Osteocyte (in vitro differentiated cells): ENCODE data around the gene GDPGP1. TPM values are rescaled to one million over a fixed set of nuclear protein-coding genes. Genes with fewer than 3 reads are reported as not detected.

Source experiments
- DNase-seq: peaks from one replicate; pipeline ENCODE4 v3.0.0; 2021; ENCODE audit warnings: mixed read lengths; ENCODE audit not compliant: unreplicated experiment; ENCODE audit errors: extremely low spot score
- H3K27ac Mint-ChIP-seq: one replicate; pipeline ENCODE4 v1.8.0; 2021; ENCODE audit warnings: mild to moderate bottlenecking, mixed read lengths; ENCODE audit not compliant: unreplicated experiment
- H3K27me3 Mint-ChIP-seq: one replicate; pipeline ENCODE4 v1.8.0; 2021; ENCODE audit warnings: mixed read lengths; ENCODE audit not compliant: unreplicated experiment
- H3K36me3 Mint-ChIP-seq: one replicate; pipeline ENCODE4 v1.8.0; 2021; ENCODE audit warnings: mixed read lengths; ENCODE audit not compliant: unreplicated experiment
- H3K4me1 Mint-ChIP-seq: one replicate; pipeline ENCODE4 v1.8.0; 2021; ENCODE audit warnings: mixed read lengths; ENCODE audit not compliant: unreplicated experiment
- H3K4me3 Mint-ChIP-seq: one replicate; pipeline ENCODE4 v1.8.0; 2021; ENCODE audit warnings: mild to moderate bottlenecking, moderate library complexity, mixed read lengths; ENCODE audit not compliant: unreplicated experiment
- H3K9me3 Mint-ChIP-seq: one replicate; pipeline ENCODE4 v1.8.0; 2021; ENCODE audit warnings: mixed read lengths; ENCODE audit not compliant: unreplicated experiment
- total RNA-seq: library from RNA; stranded (reverse); gene quantifications from 2 replicates; pipeline ENCODE4 v1.2.1, GENCODE V29; 2021
- TF ChIP-seq, protein P1 (sequence below): fragments of 200-600 bp; sonication (generic); IDR thresholded peaks from 2 replicates; pipeline ENCODE4 v1.5.0; 2021; ENCODE audit warnings: antibody characterized with exemption, mild to moderate bottlenecking, moderate library complexity

The GDPGP1 gene
- total RNA-seq, 1 donor from 2014 or later, result 6.6 TPM

DNA sequence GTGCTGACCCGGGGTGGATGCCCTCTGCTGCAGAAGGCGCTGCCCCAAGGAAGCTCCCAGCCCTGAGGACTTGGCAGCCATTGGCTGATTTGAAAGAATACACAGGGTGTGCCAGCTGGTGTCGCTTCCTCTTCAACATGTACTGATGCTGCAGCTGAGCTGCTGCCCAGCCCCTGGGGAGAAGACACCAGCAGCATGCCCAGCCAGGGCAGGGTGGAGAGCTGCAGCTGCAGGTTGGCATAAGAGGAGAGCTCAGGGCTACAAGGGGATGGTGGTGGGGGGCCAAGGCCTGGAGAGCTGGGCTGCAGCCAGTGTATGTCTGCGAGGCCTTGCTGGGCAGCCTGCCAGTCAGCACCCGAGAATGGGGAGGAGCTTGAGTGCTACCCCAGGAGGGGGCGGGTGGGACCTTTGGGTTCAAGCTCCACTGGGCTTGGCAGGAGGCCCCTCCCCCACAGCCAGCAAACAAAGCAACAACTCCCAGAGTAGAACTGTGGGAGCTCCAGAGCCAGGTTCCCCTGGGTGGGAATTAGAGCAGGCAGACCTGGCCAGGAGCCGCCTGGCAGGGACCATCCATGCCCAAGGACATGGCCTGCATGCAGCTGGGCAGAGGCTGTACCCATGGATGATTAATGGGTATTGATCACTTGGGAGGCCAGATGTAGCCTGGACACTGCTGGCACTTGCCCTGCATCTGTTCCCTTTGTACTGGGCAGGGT is 42.1 kb upstream of the GDPGP1 start:
- Mint-ChIP-seq H3K36me3 (no peaks in the 10 kb centered on the region), H3K9me3 (no peaks in the 10 kb centered on the region), H3K27ac (peak overlapping the region; percentile 67), H3K4me1 (peaks cover 27% of the 10 kb centered on the region), H3K27me3 (no peaks in the 10 kb centered on the region), H3K4me3 (no peak overlapping the region)
- DNase-seq, result peak; percentile 91
- TF ChIP-seq, protein P1, sequence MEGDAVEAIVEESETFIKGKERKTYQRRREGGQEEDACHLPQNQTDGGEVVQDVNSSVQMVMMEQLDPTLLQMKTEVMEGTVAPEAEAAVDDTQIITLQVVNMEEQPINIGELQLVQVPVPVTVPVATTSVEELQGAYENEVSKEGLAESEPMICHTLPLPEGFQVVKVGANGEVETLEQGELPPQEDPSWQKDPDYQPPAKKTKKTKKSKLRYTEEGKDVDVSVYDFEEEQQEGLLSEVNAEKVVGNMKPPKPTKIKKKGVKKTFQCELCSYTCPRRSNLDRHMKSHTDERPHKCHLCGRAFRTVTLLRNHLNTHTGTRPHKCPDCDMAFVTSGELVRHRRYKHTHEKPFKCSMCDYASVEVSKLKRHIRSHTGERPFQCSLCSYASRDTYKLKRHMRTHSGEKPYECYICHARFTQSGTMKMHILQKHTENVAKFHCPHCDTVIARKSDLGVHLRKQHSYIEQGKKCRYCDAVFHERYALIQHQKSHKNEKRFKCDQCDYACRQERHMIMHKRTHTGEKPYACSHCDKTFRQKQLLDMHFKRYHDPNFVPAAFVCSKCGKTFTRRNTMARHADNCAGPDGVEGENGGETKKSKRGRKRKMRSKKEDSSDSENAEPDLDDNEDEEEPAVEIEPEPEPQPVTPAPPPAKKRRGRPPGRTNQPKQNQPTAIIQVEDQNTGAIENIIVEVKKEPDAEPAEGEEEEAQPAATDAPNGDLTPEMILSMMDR, result no peak

DNA sequence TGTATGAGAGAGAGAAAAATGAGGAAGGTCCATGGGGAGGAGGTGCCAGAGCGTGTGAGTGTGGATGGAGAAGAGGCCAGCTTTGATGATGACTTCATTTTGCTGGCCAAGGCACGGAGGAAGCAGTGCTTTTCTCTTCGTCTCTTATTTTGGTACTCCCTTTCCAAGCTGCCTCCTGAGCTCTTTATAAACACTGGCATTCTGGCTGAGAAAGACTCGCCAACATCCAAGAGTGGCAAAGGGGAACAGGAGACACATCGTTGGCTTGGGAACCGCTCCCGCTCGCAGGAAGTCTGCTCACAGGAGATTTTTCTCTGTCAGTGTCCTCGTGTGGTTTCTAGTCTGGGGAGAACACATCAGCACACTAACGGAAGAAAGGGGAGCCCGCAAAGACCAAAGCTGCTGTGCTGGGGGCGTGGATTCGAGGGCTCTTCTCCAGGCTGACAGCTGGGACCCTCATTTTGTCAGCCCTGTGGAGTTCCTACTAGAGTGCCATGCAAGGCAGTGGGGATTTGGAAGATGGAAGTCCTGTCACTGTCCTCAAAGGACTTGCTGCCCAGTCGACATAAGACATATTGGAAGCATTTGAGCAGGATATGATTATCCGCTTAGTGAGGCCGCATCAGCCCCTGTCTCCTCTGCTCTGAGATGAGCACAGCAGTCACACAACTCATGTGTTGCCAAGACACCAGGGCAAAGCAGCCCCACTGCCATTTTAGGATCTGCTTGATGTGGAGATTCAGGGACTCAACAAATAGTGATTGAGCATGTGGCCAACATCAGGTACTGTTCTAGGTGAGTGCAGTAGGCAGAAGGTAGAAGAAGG is 40.8 kb upstream of the GDPGP1 start:
- Mint-ChIP-seq H3K4me1 (peaks cover 23% of the 10 kb centered on the region), H3K36me3 (no peaks in the 10 kb centered on the region), H3K9me3 (no peaks in the 10 kb centered on the region), H3K4me3 (no peak overlapping the region), H3K27me3 (no peaks in the 10 kb centered on the region), H3K27ac (no peak overlapping the region)
- DNase-seq, result no peak
- TF ChIP-seq, protein P1, result no peak

DNA sequence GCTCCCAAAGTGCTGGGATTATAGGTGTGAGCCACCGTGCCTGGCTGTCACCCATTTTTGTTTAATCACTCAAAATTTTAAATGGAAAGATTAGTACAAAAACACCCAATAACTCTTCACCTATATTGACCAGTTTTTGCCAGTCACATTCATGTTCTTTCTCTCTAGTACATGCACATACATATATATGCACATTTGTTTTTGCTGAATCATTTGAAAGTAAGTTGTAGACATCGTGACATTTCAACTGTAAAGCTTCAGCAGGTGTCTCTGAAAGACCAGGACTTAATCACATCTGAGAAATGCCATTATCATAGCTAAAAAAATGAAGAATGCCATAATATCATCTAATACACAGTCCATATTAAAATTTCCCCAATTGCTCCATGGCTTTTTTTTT is 39.4 kb upstream of the GDPGP1 start:
- no peak overlapping the region for H3K4me3 Mint-ChIP-seq
- H3K36me3 Mint-ChIP-seq, result no peaks in the 10 kb centered on the region
- peaks cover 22% of the 10 kb centered on the region for H3K4me1 Mint-ChIP-seq
- no peaks in the 10 kb centered on the region for H3K9me3 Mint-ChIP-seq
- TF ChIP-seq, protein P1, result no peak
- DNase-seq, result no peak
- H3K27me3 Mint-ChIP-seq, result no peaks in the 10 kb centered on the region
- H3K27ac Mint-ChIP-seq, result no peak overlapping the region

DNA sequence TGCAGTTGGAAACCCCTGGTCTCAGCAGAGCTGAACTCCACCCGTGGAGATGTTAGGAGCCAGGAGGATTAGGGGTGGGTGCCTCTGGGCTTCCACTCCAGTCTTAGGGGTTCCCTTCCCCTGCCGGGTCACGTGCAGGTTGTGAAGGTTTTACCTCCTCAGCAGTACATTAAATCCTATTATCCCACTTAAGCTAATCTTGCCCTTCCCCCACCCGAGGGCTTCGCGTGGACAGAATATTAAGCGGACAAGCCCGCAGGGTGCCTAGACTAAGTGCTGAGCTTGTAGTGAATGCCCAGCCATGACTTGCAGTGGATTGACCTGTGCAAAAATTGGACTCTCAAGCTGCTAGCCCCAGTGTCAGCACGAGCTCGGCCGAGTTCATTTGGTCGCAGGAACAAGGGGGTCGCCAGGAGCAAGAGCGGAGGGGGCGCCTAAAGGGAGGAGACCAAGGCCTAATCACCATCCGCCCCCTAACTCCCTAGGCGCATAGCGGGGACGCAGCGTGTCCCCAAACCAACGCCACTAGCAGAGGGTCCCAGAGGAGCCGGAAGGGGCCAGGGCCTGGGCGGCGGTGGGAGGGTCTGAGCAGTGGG is 33.4 kb upstream of the GDPGP1 start:
- TF ChIP-seq, protein P1, result no peak
- Mint-ChIP-seq H3K27ac (peak overlapping the region; percentile 52), H3K9me3 (no peaks in the 10 kb centered on the region), H3K36me3 (peaks cover 1% of the 10 kb centered on the region), H3K4me3 (peak overlapping the region; percentile 76), H3K27me3 (no peaks in the 10 kb centered on the region), H3K4me1 (peaks cover 21% of the 10 kb centered on the region)
- no peak for DNase-seq
